Activated CD4-positive, alpha-beta T cell treated with anti-CD3 and anti-CD28 coated beads for 1 hour (primary cell): ENCODE data around the gene ATG4A.

Experiments used
- DNase-seq: peaks from one replicate; pipeline ENCODE4 v3.0.0-alpha.2; 2020

The ATG4A gene

DNA sequence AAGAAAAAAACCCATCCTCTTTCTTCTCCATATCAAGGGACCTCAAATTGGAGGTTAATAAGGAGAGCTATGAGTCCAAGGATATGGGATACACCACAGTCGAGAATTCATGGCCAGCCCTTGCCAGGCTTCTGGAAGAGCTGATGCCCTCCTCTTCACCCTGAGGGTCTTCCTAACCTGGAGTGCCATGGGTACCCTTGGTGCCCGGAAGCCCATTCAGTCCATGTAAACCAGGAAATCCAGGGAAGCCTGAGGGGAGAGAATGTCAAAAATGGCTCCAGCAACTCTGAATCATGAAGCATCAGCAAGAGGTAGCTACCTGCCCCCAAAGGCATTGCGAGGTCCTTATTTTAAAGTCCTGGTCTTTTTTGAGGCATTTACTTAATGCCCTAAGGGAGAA, 78.2 kb downstream of the ATG4A start:
- no peak for DNase-seq

DNA sequence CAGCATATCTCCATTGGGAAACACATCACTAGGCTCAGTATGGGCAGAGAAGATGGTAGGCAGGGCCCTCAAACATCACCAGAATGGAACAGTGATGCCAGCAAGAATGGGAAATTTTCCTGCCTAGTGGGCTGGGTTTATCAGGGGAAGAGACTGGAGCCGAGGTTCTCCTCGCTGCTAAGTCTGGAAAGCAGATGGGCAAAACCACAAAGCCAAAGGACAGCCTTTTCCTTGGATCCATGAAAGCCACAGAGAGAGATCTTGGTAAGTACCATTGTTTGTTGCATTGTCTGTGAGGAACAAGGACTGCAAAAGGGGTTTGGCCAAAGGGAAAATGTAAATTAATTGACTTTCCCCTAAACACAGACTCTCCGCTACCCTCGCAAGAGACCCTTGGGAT, 80.1 kb downstream of the ATG4A start:
- DNase-seq = no peak

DNA sequence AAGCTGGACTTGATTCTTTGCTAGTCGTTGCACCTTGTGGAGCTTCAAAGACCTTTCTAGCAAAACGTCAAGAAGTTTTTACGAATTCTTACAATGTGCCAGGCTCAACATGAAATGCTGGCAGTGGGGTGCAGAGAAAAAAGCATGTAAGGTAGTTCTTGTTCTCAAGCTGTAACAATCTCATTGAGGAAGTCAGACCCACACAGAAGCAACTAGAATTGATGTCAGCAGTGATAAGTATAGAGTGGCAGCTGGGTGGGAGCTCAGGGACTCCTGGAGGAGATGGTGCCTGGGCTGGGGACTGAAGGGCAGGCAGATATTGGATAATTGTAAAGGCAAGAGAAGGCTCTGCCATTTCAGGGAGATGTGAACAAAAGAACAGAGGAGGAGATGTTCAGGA, 82.3 kb downstream of the ATG4A start:
- no peak for DNase-seq

DNA sequence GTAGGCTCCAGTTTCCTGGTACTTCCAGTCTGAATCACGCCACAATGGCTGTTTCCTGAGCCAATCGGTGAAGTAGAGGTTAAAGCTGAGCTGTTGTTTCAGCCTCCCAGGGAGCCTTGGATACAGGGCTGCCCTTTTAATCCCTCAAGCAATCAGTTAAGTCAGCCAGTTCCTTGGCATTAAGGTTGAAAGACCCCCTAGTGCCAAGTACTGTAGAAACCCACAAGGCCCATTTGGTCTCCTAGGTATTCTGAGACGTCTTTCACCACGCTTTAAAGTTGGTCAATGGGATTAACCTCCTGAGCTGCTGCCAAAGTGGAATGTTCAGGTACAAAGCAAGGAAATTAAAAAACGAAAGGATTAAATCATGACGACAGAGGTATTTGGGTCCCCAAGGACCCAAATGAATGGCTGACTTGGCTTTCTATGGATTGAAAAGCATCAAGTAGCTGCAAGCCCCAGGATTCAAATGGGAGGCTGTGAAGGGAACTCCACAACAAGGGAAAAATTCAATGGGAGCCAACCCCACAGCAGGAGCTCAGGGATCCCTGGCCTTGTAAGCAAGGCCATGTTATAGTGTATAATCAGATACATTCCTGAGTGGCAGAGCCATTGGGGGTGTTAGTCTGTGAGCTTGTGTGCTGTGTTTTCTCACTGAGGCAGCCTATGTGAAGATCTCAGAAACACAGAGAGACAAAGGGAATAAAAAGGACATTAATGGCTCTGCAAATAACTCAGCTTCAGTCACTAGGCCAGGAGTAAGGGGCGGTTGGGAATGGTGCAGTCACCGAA, 86.0 kb downstream of the ATG4A start:
- no peak for DNase-seq

DNA sequence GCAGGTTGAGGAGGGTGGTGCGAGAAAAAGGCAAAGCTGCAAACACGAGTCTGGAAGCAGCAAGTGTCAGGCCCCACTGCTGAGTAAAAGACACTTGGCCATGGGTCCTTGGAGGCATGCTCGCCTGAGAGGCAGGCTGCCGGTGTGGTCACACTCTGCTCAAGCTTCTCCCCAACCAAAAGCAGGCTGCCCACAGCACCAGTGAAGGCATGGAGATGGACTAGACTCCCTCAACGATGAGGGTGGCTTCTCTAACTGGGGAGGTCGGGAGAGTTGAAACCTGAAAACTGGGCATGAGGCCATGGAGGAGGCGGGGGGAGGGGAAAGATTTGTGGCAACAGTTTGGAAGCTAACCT, 86.5 kb downstream of the ATG4A start:
- DNase-seq = no peak

DNA sequence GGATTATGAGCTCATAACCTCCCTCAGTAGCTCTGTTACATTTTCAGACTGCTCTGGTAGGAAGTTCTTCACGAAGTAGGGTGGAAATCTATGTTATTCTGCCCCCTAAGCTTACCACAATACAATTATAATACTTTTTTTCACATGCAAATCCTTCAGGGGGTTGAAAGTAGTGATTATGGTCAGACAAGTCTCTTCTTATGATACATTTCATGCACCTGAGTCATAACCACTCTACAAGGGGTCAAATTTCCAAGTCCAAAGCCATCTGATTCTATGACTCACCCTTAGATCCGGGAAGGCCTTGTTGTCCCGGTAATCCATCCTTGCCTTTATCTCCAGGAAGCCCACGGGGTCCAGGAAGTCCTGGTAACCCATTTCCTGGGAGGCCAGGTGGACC, 95.2 kb downstream of the ATG4A start:
- no peak for DNase-seq

DNA sequence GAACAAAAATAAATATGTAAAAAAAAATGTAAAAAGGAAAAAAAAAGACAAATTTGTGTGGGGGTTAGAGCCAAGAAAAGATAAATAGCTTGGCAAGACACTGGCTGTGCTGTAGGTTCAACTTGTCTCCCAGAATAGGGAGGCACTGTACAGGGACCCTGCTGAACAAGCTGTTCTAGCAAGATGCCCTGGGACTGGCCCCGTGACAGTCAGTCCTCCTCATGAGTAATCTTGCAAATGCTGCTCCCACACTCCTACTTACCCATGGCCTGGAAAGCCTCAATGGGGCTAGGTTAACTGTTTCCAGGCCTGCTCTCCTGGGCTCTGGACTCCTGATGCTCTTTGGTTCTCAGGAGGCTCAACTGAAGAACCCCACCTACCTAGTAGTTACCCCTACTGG, 106.8 kb downstream of the ATG4A start:
- DNase-seq = no peak

DNA sequence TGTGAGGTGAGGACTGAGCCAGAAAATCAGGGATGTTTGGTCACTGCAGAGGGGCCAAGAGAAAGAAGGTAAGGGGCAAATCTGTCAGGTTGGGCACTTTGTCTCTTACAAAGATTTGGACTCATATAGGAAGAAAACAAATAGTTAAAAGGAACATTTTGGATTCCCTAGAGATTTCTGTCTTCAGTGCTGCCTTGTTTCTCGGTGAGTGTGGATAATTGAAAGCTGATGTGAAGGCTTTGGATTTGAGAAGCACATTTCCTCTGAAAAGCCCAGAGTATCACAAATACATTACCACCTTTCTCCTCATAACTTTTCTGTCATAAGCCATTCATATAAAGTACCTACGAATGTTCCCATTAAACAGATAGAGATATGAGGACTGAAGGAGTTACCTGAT, 107.5 kb downstream of the ATG4A start:
- DNase-seq = no peak

DNA sequence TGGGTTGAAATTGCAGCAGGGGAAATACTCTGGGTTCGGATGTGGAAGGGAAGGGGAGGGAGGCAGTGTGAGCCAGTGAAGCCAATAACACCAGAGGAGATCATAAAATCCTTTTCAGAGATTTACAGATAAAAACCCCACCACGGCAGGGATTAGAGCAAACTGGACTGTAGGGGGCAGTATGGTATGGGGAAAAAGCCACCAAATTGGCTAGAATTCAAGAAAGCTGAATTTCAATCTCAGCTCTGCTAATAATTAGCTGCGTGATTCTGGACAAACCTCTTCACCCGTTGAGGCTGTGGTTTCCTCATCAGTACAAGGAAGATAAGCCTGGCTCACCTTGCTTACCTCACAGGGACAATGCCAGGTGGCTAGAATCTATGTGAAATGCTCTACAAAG, 108.1 kb downstream of the ATG4A start:
- no peak for DNase-seq

DNA sequence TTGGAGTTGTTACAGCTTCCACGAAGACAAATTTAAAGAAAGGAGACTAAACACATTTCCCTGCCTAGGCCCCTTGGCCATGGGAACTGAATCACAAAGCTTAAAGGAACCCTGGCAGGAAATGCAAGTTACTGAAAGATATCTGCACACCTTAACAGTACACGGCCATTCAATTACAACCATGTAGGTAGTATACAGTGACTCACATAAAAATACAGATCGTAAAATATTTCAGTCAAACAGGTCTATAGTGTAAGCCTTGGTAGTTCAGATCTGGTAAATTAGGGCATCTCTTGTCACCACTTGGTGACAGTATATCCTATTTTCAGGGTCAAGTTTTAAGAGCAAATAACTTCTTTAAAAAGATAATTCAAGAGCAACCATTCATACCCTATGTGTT, 112.0 kb downstream of the ATG4A start:
- no peak for DNase-seq
